GM12892 (cell line): ENCODE data around the gene CCR6.

ENCODE experiments used
- POLR2A ChIP-seq: IDR thresholded peaks from 2 replicates; pipeline ENCODE4 v1.6.1; 2011; ENCODE audit warnings: low read depth, low read length, control low read depth
- POLR2AphosphoS5 ChIP-seq: IDR thresholded peaks from 2 replicates; pipeline ENCODE4 v1.6.1; 2011; ENCODE audit warnings: low read depth, low read length, control low read depth
- TAF1 ChIP-seq: IDR thresholded peaks from 2 replicates; pipeline ENCODE4 v1.6.1; 2011; ENCODE audit warnings: low read depth, mild to moderate bottlenecking, control low read depth, low read length, borderline replicate concordance

- TF ChIP-seq POLR2A (no peak), POLR2AphosphoS5 (no peak), TAF1 (no peak)
Observed at GRCh38 chr6:167141667-167142432, 19.0 kb downstream of the CCR6 start.
